ENCODE measurements around the gene SLC22A12.

Gene SLC22A12

DNA sequence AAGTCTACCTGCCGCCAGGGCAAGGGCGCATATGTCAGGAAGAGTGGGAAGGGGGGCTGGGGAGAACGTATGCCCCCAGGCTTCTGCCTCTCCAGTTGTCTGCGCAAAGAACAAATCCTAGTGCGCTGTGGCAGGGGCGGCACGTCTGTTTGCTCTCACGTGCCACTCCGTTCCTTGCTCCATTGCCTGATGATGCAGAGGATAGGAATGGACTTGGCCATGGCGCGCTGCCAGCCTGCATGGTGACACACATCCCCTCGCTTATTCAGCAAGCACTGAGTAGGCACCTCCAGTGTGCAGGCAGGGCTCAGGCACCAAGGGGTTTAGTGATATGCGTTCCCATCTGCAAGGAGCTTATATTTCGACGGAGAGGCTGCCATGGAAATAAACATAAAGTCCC, 45.4 kb upstream of the SLC22A12 start:
- Histone ChIP-seq H2BK120ac (ENCODE audit: insufficient read depth, low read length, poor library complexity) (no peak overlapping the region), H2AFZ (ENCODE audit: insufficient read depth, low read length, poor library complexity) (no peak overlapping the region), H2BK5ac (ENCODE audit: low read depth, low read length, poor library complexity) (no peak overlapping the region), H3K18ac (ENCODE audit: low read length) (no peak overlapping the region), H3K79me1 (ENCODE audit: low read length) (peaks cover 7% of the 10 kb centered on the region), H3K9me3 (ENCODE audit: insufficient read depth, low read depth, low read length) (peaks cover 7% of the 10 kb centered on the region), H2BK12ac (ENCODE audit: low read length) (no peak overlapping the region), H2AK5ac (ENCODE audit: low read length) (no peak overlapping the region), H3K23ac (ENCODE audit: low read length) (no peak overlapping the region), H3K4me1 (ENCODE audit: control insufficient read depth in 1 of 2, insufficient read depth in 2 of 2, low read length in 2 of 2) (no peaks in the 10 kb centered on the region), H3K4me2 (ENCODE audit: low read length) (no peak overlapping the region), H4K12ac (ENCODE audit: low read depth, low read length) (no peak overlapping the region), H3K4ac (ENCODE audit: low read depth, low read length) (no peak overlapping the region), H3K14ac (ENCODE audit: low read length) (no peak overlapping the region), H3K79me2 (ENCODE audit: control insufficient read depth, insufficient read depth, low read length, poor library complexity) (no peaks in the 10 kb centered on the region), H4K91ac (ENCODE audit: low read depth, low read length) (no peak overlapping the region), H3K9ac (ENCODE audit: low read length) (no peak overlapping the region), H3K27me3 (ENCODE audit: insufficient read depth, low read length) (no peaks in the 10 kb centered on the region), H3K36me3 (ENCODE audit: control insufficient read depth in 1 of 2, insufficient read depth in 2 of 2, low read length in 2 of 2) (no peaks in the 10 kb centered on the region), H3K4me3 (ENCODE audit: low read depth, low read length) (no peak overlapping the region), H3K27ac (ENCODE audit: low read depth, low read length) (no peak overlapping the region), H4K8ac (ENCODE audit: low read depth, low read length) (no peak overlapping the region)
- peak; percentile 83 for DNase-seq
- WGBS (ENCODE audit: extremely low coverage, insufficient coverage, insufficient read length) = no CpG with 5 or more reads among the region's 15 CpGs

- Histone ChIP-seq H3K27me3 (ENCODE audit: insufficient read depth, low read length) (no peaks in the 10 kb centered on the region), H3K27ac (ENCODE audit: low read depth, low read length) (no peak overlapping the region), H3K23ac (ENCODE audit: low read length) (no peak overlapping the region), H3K4me3 (ENCODE audit: low read depth, low read length) (no peak overlapping the region), H3K4ac (ENCODE audit: low read depth, low read length) (no peak overlapping the region), H2AK5ac (ENCODE audit: low read length) (no peak overlapping the region), H3K79me1 (ENCODE audit: low read length) (peaks cover 5% of the 10 kb centered on the region), H4K12ac (ENCODE audit: low read depth, low read length) (no peak overlapping the region), H3K36me3 (ENCODE audit: control insufficient read depth in 1 of 2, insufficient read depth in 2 of 2, low read length in 2 of 2) (no peaks in the 10 kb centered on the region), H3K9ac (ENCODE audit: low read length) (no peak overlapping the region), H4K91ac (ENCODE audit: low read depth, low read length) (no peak overlapping the region), H4K8ac (ENCODE audit: low read depth, low read length) (no peak overlapping the region), H3K18ac (ENCODE audit: low read length) (no peak overlapping the region), H3K9me3 (ENCODE audit: insufficient read depth, low read depth, low read length) (peaks cover 7% of the 10 kb centered on the region), H3K79me2 (ENCODE audit: control insufficient read depth, insufficient read depth, low read length, poor library complexity) (no peaks in the 10 kb centered on the region), H3K4me2 (ENCODE audit: low read length) (no peak overlapping the region), H2BK12ac (ENCODE audit: low read length) (no peak overlapping the region), H2BK5ac (ENCODE audit: low read depth, low read length, poor library complexity) (no peak overlapping the region), H2AFZ (ENCODE audit: insufficient read depth, low read length, poor library complexity) (no peak overlapping the region), H2BK120ac (ENCODE audit: insufficient read depth, low read length, poor library complexity) (no peak overlapping the region), H3K14ac (ENCODE audit: low read length) (no peak overlapping the region), H3K4me1 (ENCODE audit: control insufficient read depth in 1 of 2, insufficient read depth in 2 of 2, low read length in 2 of 2) (no peaks in the 10 kb centered on the region)
- WGBS (ENCODE audit: extremely low coverage, insufficient coverage, insufficient read length) = no CpG with 5 or more reads among the region's 2 CpGs
- DNase-seq = no peak
These were observed 44.8 kb upstream of the SLC22A12 start for GRCh38 chr11:64546176-64546575.

DNA sequence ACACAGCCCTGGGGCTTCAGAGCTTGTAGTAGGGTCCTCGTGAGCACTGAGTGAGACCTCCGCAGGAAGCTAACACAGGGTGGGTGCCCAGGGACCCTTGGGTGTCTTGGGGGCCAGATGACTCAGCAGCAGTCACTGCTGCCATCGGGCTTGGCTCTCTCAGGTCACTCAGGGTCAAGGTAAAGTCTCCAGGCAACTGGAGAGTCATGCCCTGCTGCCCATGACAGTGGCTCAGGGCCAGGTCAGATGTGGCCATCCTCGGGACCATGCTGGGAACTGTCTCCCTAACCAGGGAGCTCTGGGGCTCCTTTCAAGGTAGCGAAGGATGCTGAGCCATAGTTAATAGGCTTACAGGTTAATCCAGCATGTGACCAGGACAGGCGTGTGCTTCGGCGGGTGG, 44.4 kb upstream of the SLC22A12 start:
- Histone ChIP-seq H3K79me1 (ENCODE audit: low read length) (peaks cover 2% of the 10 kb centered on the region), H4K8ac (ENCODE audit: low read depth, low read length) (no peak overlapping the region), H3K27ac (ENCODE audit: low read depth, low read length) (no peak overlapping the region), H3K27me3 (ENCODE audit: insufficient read depth, low read length) (no peaks in the 10 kb centered on the region), H2AK5ac (ENCODE audit: low read length) (no peak overlapping the region), H2AFZ (ENCODE audit: insufficient read depth, low read length, poor library complexity) (no peak overlapping the region), H3K9ac (ENCODE audit: low read length) (no peak overlapping the region), H3K23ac (ENCODE audit: low read length) (no peak overlapping the region), H3K4me3 (ENCODE audit: low read depth, low read length) (no peak overlapping the region), H3K18ac (ENCODE audit: low read length) (no peak overlapping the region), H3K4me1 (ENCODE audit: control insufficient read depth in 1 of 2, insufficient read depth in 2 of 2, low read length in 2 of 2) (no peaks in the 10 kb centered on the region), H2BK120ac (ENCODE audit: insufficient read depth, low read length, poor library complexity) (no peak overlapping the region), H4K12ac (ENCODE audit: low read depth, low read length) (no peak overlapping the region), H3K4me2 (ENCODE audit: low read length) (no peak overlapping the region), H3K4ac (ENCODE audit: low read depth, low read length) (no peak overlapping the region), H3K14ac (ENCODE audit: low read length) (no peak overlapping the region), H3K9me3 (ENCODE audit: insufficient read depth, low read depth, low read length) (peaks cover 7% of the 10 kb centered on the region), H4K91ac (ENCODE audit: low read depth, low read length) (no peak overlapping the region), H3K79me2 (ENCODE audit: control insufficient read depth, insufficient read depth, low read length, poor library complexity) (no peaks in the 10 kb centered on the region), H2BK5ac (ENCODE audit: low read depth, low read length, poor library complexity) (no peak overlapping the region), H2BK12ac (ENCODE audit: low read length) (no peak overlapping the region), H3K36me3 (ENCODE audit: control insufficient read depth in 1 of 2, insufficient read depth in 2 of 2, low read length in 2 of 2) (no peaks in the 10 kb centered on the region)
- WGBS (ENCODE audit: extremely low coverage, insufficient coverage, insufficient read length) = no CpG with 5 or more reads among the region's 8 CpGs
- no peak for DNase-seq

DNA sequence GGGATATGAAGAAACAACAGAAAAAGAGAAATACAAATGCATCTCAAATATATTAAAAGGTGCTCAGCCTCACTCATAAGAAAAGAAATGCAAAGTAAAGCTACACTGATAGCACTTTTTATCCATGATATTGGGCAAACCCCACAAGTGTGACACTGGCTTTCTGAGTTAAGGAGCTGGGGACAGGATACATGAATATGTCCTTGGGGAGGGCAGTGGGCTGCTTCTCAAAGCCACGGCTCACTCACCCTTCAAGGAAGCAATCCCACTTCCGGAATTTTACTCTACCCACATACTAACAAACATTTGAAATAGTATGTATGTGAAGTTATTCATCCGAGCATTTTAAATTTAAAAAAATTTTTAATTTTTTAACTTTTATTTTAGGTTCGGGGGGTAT, 41.1 kb upstream of the SLC22A12 start:
- DNase-seq = no peak
- Histone ChIP-seq H3K14ac (ENCODE audit: low read length) (no peak overlapping the region), H4K91ac (ENCODE audit: low read depth, low read length) (no peak overlapping the region), H2BK5ac (ENCODE audit: low read depth, low read length, poor library complexity) (no peak overlapping the region), H3K23ac (ENCODE audit: low read length) (no peak overlapping the region), H2AFZ (ENCODE audit: insufficient read depth, low read length, poor library complexity) (no peak overlapping the region), H3K79me2 (ENCODE audit: control insufficient read depth, insufficient read depth, low read length, poor library complexity) (no peaks in the 10 kb centered on the region), H3K9me3 (ENCODE audit: insufficient read depth, low read depth, low read length) (peaks cover 4% of the 10 kb centered on the region), H3K36me3 (ENCODE audit: control insufficient read depth in 1 of 2, insufficient read depth in 2 of 2, low read length in 2 of 2) (no peaks in the 10 kb centered on the region), H3K4me2 (ENCODE audit: low read length) (no peak overlapping the region), H4K12ac (ENCODE audit: low read depth, low read length) (no peak overlapping the region), H3K4me3 (ENCODE audit: low read depth, low read length) (no peak overlapping the region), H2BK120ac (ENCODE audit: insufficient read depth, low read length, poor library complexity) (no peak overlapping the region), H2BK12ac (ENCODE audit: low read length) (no peak overlapping the region), H3K4ac (ENCODE audit: low read depth, low read length) (no peak overlapping the region), H2AK5ac (ENCODE audit: low read length) (no peak overlapping the region), H3K79me1 (ENCODE audit: low read length) (no peaks in the 10 kb centered on the region), H3K18ac (ENCODE audit: low read length) (no peak overlapping the region), H3K4me1 (ENCODE audit: control insufficient read depth in 1 of 2, insufficient read depth in 2 of 2, low read length in 2 of 2) (no peaks in the 10 kb centered on the region), H3K9ac (ENCODE audit: low read length) (no peak overlapping the region), H4K8ac (ENCODE audit: low read depth, low read length) (no peak overlapping the region), H3K27me3 (ENCODE audit: insufficient read depth, low read length) (no peaks in the 10 kb centered on the region), H3K27ac (ENCODE audit: low read depth, low read length) (no peak overlapping the region)
- WGBS (ENCODE audit: extremely low coverage, insufficient coverage, insufficient read length) = 100% methylated on average over 1 of the region's 4 CpGs
